Placental pericyte (primary cell): Measurements from ENCODE around the gene ZNF600. TPM values are rescaled to one million over a fixed set of nuclear protein-coding genes. Genes with fewer than 3 reads are reported as not detected.

ENCODE experiments used
- total RNA-seq: library from RNA; depleted of rRNA; stranded (reverse); fragments of >200 nt; gene quantifications from 2 replicates; pipeline ENCODE4 v1.2.3, GENCODE V29; 2012

Gene ZNF600
- total RNA-seq: 6.1 and 7.0 TPM in 2 replicates

DNA sequence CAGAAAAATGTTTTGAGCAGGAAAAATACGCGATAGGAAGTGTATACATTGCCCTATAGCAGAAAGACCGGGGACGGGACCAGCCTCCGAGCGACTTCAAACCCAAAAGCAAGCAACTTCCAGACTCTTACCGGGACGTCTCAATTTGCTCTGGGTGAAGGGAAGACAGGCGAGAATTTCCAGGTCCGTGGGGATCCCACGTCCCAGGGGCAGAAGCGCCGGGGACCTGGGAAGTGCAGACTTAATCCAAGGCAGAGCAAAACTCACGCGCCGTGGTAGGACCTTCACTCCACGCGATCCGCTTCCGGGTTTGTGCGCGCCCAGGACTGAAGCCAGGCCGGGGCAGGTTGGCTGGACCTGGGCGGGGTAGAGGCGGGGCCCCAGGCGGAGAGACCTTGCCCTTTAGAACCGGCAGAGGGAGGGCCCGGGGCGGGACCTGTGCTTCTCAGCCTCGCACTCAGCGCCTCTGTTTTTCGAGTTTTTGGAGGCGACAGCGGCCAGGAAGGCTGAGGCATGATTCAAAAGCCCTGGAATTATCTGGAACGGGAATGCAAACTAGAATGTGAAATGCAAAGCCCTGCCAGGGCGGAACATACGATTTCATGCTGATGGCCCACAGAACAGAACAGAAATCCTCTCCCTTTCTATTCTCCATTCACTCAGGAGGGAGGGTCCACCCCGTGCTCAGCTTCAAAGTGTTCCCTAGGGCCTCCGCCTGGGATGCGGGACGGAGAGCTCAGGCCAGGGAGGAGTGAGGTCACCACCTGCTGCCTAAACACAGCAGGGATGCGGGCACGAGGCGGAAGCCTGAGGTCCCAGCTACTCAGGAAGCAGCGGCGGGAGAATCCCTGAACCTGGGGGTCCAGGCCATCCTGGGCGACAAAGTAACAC lies at the start of gene ZNF600:
TSS of gene ZNF600 (minus strand) at position 328 of the 891 bp plus-strand sequence. CDS start 7,903 bp downstream, outside the sequence.

DNA sequence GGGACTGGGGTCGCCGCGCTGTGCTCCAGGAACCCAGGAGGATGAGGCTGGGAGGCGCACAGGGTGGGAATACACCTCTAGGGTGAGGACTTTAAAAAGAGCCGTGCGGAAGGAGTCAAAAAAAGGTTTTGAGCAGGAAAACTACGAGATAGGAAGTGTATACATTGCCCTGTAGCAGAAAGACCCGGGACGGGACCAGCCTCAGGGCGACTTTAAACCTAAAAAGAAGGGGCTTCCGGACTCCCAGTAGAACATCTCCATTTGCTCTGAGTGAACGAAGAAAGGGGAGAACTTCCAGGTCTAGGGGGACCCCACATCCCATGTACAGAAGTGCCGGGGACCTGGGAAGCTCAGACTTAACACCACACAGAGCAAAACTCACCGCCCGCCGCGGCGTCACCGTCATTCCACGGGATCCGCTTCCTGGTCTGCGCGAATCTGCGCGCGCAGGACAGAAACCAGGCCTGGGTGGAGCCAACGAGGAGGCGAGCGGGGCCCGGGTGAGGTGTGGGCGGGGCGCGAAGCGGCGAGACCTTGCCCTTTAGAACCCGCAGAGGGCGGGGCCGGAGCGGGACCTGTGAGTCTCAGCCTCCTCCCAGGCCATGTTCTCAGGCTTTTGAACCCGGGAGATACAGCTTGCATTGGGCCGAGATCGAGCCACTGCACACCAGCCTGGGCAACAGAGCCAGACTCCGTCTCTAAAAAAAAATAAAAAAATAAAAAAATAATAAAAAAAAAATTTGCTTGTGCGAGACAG lies 34.8 kb upstream of the ZNF600 start, which contains the start of gene ZNF28:
TSS of gene ZNF28 (minus strand) at position 430 of the 757 bp plus-strand sequence. CDS start 3,675 bp downstream, outside the sequence.

DNA sequence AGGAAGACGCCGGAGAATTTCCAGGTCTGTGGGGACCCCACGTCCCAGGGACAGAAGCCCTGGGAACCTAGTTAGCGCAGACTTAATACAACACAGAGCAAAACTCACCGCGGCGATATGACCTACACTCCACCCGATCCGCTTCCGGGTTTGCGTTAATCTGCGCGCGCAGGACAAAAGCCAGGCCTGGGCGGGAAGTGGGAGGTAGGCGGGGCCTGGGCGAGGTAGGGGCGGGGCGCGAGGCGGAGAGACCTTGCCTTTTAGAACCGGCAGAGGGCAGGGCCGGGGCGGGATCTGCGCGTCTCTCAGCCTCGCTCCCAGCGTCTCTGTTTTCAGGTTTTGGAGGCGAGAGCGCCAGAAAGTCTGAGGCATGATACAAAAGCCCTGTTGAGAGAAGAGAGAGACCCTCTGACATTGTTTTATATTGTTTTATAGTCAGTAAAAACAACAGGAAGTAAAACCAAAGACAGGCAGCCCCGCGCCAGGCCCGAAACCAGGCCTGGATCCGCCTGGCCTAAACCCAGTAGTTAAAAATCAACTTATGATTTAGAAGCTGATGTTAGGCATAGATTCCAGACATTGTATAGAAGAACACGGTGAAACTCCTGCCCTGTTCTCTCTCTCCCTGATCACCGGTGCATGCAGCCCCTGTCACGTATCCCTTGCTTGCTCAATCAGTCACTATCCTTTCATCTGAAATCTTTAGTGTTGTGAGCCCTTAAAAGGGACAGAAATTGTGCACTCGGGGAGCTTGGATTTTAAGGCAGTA lies 51.5 kb downstream of the ZNF600 start, which contains the start of gene ZNF611:
TSS of gene ZNF611 (minus strand) at position 152 of the 769 bp plus-strand sequence. CDS start 19,150 bp downstream, outside the sequence.

Other genes with a start within 250 kb of the ZNF600 start
- 9.2 and 14.3 TPM in 2 replicates for gene ZNF701, start 216.5 kb downstream of the ZNF600 start, total RNA-seq
- gene ZNF83, start 148.4 kb downstream of the ZNF600 start, total RNA-seq: 23.9 and 39.9 TPM in 2 replicates
- gene ZNF611, start 51.7 kb downstream of the ZNF600 start, total RNA-seq: 7.4 and 16.2 TPM in 2 replicates
- gene ZNF28, start 34.8 kb upstream of the ZNF600 start, total RNA-seq: 11.2 and 13.7 TPM in 2 replicates
- gene ZNF468, start 70.8 kb upstream of the ZNF600 start, total RNA-seq: 22.2 and 26.0 TPM in 2 replicates
- 7.2 and 11.2 TPM in 2 replicates for gene ZNF320, start 110.8 kb upstream of the ZNF600 start, total RNA-seq
- 2.8 and 4.7 TPM in 2 replicates for gene ZNF888, start 136.6 kb upstream of the ZNF600 start, total RNA-seq
- gene ZNF816, start 176.1 kb upstream of the ZNF600 start, total RNA-seq: 7.4 and 8.2 TPM in 2 replicates
- not detected in 2 replicates for gene ERVV-1, start 227.1 kb upstream of the ZNF600 start, total RNA-seq